Suppressor macrophage treated with lipopolysaccharide for 4 hours (primary cell): ENCODE results near the gene KCNG2.
"Not testable (repeated sequence)": the region's sequence is repeated elsewhere in the genome, so short reads cannot be mapped to it uniquely, and the experiment has no call there.

Experiments
- DNase-seq: peaks from one replicate; pipeline ENCODE4 v3.0.0-alpha.2; 2020

Gene KCNG2

DNA sequence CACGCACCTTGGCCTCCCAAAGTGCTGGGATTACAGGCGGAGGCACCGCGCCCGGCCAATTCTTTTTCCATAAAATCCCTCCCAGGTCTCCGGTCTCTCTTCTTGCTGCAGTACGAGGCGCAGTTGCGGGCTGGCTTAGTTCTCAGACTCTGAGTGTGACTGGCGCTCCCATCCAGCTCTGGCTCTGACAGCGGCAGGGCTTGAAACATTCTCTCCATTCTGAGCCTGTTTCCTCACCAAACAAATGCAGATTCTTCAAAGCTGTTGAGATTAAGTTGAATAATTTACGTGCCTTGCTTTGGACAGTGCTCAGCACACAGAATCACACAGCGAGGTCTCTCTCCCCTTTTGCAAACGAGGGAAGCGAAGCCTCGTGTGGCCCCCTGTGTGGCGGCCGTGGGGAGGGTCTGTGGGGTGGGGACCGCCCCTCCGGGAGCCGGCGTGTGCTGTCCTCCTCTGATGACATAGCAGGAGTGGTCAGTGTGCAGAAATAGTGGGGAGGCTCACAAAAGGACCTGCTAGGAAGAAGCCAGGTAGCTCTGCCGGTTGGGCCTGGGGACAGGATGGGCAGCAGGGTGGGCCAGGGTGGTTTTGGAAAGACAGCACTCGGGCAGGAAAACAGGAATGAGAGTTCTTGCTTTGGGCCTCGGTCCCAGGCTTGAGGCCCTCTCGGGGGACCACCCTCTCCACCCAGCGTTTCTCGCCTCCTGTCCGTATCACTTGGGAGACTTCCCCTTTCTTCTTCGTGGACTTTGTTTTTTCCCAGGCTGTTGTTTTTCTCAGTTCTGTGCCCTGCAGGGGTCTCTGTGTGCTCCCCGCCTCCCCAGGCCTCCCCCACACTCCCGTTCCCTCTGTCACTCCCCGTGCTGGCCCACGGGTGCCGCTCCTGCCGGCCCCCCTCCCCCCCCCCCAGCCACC lies 75.0 kb downstream of the KCNG2 start:
- DNase-seq = no peak

DNA sequence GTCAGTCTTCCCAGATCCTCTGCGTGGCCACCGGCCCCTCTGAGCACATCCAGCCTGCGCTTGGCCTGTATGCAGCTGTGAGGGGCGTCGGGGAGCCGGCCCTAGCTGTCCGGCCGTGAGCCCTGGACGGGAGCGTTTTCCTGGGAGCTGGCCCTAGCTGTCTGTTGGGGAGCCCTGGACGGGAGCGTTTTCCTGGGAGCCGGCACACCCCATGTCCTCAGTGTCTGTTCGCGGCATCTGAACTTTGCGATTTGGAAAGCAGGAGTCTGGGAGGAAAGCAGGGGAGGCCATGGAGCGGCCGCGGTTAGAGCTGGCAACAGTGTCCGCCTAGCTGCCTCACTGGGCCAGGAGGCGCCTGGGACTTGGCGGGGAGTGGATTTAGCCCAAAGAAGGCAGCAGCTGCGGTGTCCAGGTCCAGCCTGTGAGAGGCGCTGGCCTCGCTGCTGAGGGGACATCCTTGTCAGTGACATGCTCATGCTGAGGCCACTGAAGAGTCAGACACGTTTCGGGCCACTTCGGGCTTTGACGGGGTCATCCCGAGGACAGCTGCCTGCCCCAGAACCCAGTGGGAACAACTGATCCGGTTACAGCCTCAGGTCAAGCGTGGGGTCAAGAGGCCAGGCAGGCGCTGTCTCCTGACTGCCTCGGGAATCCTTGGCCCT lies 75.8 kb downstream of the KCNG2 start:
- no peak for DNase-seq

DNA sequence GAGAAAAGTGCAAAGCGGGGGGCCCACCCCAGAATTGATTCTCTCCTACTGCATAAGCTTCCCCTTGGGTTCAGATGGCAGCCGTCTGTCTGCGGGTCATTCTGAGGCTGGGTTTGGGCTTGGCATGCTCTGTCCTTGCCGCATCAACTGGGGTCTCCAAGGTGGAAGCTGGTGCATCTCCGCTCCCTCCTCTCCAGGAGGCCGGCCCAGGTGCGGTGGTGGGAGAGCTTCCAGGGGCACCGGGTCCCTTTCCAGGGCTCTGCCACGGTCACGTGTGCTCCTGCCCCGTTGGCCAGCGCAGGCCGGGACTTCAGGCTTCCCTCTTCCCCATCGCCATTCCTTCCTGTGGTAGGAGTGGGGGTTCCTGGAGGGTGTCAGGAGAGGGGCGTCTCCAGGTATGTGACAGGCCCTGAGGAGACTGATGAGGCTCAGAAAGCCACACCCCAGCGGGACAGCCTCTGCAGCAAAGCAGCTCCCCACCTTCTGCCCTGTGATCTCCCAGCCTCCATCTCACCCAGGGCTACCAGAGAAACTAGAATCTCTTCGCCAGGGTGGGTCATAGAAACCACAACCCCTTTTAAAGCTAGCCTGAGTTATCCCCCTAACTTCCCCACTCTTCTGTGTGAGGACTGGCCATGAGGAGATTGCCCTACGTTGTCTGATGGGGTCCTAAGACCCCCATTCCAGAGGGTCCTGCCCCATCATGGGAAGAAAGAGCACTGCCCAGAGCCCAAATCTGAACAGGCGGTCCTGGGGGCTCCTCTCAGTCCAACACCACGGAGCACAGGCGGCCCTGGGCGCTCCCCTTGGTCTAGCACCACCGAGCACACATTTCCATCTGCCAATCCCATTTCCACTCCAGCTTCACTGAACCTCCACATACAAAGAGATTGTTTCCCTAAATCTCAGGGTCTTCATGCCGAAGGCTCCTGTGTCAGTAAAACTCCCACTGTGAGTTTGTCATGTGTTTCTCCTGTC lies 77.1 kb downstream of the KCNG2 start:
- DNase-seq = no peak

DNA sequence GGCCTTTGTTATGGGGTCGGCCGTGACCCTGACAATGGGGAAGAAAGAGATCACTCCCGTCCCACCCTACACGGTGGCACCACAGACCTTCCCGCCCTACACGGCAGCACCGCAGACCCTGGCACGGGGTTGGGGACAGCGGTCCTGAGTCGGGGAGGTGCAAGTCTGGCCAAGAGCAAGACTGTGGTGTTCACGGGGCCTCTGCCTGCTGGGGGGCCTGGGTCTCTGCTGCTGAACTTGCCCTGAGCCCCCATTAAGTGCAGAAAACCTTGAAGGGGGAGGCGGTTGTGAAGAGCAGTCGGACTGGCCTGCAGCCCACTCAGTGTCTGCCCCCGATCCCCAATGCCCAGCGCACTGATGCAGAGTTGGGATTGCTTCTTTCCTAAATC lies 77.8 kb downstream of the KCNG2 start:
- DNase-seq = no peak

DNA sequence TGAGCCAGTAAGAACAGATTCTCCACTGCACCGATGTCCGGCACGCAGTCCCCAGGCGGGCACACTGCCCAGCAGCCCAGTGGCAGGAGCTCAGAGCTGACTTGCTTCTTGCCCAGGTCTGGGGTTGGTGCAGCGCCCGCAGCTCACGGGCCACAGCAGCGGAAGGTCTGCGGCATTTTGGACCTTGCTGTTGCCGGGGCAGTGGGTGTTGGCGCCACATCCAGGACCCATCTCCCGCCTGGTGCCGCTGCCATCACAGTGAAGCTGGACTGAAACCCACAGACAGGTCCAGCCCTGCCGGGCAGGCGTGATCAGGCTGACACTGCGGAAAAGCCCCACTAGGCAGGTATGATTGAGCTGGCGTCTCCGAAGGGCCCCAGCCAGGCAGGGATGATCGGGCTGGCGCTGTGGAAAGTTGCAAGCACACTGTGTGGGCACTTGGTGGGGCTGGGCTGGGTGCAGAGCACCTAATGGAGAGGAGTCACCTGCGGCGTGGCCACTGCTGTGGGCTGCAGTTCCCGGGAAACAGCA lies 78.3 kb downstream of the KCNG2 start:
- no peak for DNase-seq

DNA sequence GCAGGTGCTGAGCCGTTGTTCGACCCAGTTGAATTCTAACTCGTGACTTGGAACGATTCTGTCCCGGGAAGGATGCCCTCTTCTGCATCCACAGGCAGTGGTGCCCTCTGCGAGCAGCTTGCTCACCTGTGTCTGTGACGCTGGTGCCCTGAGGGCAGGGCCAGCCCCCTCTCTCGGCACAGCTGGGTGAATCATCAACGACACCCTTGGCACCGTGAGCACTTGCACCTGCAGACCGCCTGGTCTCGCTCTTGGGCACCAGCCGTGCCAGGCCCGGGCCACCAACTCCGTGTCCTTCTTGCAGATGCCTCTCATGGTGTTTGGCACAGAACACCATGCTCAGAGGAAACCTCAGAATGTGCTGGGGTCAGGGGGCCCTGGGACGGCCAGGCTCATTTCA lies 78.8 kb downstream of the KCNG2 start:
- no peak for DNase-seq

DNA sequence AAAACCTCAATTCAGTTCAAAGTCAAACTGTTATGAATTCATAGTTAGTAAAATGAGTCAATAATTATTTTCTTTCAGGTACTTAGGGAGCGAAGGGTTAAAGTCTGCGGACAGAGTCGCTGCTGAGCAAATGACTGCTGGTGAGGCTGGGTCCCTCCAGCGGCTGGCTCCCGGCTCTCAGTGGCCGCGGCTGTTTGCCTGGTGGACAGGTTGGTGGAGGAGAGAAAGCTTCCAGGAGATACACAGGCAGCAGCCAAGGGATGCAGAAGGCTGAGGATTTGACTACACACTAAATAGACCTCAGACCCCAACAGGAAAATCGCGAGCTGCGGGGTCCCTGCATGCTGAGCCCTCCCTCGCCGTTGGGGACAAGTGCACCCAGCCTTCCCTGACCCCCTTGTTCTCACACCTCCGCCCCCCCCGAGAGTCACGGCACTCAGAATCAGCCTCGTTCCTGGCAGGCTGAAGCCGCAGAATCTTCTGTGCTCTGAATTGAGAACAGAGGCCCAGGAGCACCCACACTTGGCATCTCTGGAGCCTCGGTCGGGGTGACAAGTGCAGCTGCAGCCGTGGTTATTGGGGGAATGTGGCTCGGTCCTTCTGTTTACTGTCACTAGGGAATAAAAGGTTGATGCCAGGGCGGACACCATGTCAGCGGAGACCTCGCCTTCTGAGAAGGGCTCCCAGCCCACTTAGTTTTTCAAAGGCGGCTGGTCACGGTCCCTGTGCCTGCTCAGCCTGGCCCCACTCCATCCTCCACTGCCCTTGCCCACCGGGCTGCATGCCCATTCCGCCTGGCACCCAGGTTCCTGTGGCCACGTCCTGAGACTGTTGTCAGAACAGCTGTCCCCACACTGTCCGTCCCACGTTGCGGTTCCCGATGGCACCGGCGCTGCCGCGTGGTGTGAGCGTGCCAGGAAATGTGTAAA lies 79.7 kb downstream of the KCNG2 start:
- DNase-seq = no peak

DNA sequence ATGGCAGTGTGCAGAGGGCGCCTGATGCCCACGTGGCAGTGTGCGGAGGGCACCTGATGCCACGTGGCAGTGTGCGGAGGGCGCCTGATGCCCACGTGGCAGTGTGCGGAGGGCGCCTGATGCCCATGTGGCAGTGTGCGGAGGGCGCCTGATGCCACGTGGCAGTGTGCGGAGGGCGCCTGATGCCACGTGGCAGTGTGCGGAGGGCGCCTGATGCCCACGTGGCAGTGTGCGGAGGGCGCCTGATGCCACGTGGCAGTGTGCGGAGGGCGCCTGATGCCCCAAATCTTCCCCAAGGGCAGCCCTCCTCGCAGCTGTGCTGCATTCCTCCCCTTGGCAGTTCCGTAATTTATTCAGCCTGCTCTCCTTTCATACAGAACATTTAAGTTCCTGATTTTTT lies 80.5 kb downstream of the KCNG2 start:
- not testable (repeated sequence) for DNase-seq

DNA sequence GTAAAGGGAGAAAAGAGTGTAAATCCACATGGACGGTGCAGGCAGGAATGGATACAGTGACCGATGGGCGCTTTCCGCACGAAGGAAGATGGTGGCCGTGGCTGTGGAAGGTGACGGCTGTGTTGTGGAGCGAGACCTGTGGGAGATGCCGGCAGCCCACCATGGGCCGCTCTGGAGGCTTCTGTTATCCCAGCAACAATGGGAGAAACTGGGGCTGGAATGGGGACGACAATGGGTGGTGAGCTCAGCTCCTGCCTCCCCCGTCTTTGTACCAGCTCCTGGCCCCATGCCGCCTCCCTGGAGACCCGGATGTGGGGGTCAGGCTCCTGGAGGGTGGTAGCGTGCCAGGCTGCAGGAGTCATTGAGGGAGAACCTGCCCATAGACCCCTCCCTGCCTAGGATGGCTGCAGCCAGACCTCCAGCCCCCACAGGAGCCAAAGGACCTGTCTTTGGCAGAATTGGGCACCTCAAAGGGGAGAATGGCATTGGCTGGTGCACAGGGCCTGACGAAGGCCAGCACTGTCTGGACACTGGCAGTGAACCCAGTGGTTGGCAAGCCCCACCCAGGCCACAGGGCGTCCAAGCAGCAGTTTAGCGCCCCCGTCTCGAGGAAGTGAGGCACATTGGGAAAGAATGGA lies 81.1 kb downstream of the KCNG2 start:
- no peak for DNase-seq

DNA sequence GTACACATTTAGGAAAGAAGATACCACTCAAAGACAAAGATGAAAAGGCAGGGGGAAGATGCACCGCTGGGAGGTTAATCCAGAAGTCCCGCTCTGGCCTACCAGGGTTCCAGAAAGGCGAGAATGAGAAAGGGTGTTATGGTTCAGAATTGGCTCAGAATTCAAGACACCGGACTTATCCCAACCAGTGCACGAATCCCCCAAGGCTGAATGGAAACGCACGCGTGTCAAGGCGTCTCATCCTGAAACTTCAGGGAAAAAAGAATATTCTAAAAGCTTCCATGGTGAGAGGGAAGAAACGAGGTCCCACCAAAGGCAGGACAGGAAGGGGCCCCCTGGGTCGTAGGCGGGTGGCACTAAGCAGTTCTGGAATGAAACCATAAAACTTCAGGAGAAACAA lies 81.8 kb downstream of the KCNG2 start:
- no peak for DNase-seq

DNA sequence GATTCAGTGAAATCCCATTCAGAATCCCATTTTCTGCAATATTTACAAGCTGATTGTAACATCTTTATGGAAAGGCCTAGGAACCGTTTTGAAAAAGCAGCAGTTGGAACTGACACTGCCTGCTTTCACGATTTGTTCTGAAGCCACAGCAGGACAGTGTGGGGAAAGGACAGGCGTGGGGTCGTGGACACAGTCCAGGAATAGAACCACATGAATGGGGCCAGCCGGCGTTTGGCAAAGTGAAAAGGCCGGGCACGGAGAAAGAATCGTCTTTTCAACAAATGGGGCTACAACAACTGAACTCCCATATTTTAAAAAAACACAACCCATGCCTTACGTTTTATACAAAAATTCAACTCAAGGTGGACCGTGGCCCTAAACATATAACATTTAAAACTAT lies 84.0 kb downstream of the KCNG2 start:
- DNase-seq = no peak

DNA sequence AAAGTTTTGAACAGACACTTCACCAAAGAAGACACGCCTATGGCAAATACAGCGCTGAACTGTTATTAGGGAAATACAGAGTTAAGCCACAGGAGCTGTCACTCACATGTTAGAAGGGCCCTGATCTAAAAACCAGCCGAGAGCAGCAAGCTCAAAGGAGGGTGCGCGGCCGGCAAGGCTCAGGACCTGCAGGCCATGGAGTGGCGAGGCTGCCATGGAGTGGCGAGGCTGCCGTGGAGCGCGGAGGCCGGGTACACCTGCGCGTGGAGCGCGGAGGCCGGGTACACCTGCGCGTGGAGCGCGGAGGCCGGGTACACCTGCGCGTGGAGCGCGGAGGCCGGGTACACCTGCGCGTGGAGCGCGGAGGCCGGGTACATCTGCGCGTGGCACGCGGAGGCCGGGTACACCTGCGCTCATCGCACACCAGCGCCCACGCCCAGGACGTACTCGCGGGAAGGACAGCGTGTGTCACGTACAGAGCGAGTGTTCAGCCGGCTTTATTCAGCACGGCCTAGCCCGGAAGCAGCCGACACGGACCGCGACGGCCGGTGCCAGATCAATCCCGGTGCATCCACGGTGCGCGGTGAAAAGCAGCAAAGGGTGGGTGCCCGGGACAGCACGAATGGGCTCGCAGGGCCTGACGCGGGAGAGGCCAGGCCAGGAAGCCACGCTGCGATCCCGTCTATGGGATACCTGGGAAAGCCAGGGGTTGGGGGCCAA lies 84.9 kb downstream of the KCNG2 start:
- no peak for DNase-seq

DNA sequence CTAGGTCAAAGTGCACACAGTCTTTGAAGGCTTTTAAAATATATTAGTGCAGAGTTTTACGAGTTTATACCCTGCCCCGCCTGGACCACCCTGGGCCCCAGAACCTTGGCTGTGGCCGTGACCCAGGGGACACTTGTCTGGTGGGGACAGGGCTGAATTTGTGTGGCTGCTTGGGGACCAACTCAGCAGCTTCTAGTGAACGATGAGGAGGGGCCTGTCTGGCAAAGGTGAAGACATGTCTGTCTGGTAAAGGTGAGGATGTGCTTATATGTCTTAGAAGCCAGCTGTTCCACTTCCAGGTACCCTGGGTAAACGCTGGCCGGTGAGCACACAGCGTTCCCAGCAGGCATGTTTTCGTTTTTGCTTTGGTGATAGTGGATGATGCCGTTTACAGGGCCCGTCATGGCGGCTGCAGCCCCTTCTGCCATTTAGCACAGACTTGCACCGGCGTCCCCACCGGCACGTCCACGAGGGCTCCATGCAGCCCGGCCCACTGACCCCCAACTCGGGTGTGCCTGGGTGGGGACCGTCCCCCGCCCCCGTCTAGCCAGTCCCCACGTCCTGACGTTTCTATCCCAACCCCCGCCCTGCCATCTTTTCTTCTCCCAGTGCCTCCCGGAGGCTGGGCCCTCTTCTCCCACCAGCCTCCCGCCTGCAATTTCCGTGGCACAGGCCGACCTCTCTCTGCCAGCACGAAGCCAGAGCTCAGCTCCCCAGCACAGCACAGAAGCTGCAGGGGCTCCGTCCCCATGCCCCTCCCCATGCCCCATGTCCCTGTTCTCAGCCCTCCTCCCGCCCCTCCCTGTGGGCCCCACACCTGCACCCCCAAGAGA lies 85.9 kb downstream of the KCNG2 start:
- DNase-seq = no peak

DNA sequence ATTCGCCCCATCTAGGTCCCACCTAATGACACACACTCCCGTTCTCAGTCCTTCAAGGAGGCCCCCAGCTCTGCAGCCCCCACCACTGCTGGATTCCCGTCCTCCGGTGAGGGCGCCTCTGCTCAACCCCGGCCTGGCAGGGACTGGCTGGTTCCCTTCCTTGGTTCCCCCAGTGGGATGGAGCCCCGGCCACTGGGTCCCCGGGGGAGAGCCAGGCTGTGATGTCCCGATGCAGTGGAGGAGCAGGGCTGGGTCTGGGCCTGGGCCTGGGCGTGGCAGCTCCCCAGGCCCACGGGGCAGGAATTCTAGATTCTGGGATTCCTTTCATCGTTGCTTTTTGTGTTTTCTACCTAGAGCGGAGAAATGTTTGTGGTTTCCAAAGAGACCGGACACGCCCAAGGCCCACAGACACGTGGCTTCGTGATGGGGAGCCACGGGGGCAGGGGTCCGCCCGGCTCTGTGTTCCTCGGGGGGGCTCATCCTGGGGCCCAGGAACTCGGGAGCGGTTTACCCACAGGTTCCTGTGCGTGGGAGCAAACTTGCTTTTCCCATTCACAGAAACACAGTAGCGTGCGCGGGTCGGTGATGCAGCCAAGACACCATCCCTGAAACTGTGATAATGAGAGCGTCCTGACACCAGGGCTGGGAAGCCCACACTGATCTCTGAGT lies 86.7 kb downstream of the KCNG2 start:
- DNase-seq = no peak

DNA sequence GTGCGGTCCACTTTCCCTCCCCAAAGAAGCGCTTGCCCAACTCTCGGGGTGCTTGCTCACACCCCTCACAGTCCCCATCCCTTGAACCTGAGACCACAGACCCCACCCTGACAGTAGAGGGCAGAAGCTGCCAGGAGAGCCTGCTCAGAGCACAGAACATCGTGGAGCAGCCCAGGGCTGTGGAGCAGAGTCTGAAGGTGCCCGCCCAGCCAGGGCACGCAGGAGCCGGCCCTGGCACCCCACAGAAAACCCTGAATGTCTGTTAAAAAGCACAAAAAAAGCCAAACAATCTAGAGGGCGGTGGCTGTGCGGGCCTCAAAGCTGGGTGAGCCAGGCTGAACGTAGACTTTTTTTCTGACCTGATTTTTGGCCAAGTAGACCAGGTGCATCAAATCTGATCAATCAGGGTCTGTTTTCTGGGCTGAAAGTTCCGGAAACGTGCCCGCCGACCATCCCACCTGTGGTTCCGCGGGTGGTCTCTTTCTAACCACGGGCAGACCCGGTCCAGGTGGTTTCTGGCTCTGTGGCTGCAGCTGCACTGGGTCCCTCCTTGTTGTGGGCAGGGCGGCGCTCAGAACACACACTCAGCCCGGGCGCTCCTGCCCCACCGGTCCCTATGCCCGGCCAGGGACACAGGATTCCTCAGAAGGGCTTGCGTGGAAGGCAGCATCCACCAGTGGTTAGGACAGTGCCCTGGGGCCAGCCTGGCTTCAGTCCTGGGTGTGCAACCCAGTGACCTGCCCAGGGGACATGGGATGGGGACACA lies 87.4 kb downstream of the KCNG2 start:
- DNase-seq = no peak

DNA sequence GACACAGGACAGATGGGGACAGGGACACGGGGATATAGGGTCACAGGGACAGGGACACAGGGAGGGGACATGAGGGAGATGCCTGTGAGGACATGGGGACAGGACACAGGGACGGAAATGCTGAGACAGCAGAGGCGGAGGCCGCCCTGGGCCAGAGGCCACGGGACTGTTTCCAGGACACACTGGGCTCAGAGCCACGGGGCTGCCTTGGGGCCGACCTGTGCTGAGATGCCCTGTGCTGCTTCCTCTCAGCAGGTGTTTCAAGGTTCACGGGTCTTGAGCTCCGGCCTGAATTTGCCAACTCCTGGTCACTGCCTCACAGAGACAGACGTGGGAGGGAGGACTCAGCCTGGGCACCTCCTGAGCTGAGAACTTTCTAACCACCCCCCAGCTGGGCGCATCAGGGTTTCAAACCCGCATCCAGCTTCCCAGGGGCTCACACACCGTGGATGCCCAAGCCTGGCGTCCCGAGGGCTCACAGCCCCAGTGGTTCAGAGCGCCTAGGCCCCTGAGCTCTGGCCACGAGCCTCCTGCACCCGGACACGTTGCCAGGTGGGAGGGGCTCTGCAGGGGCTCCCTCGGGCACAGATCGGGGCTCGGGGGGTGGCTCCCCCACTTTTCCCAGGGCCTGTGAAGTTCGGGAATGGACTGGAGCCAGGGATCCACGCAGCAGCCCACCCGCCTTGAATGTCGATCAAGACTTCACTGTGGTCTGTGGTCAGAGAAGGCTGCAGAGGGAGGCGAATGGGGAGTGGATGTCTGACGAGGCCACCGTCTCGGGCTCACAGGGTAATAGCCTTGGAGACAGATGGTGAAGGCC lies 89.7 kb downstream of the KCNG2 start:
- no peak for DNase-seq

DNA sequence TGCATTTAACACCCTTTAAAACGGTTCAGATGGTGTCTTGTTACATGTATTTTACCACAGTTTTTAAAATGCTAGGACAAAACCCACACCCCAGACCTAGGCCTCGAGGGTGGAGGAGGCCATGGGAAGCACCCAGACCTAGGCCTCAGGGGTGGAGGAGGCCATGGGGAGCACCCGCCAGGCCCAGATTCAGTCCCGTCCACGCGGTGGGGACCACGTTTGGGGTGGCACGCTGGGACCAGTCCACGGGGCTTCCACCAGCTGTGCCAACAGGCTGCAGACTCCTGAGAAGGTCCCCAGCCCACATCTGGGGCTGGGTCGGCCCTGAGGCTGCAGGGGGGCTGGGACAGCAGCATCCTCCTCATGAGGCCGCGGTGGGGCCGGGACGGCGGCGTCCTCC lies 90.3 kb downstream of the KCNG2 start:
- DNase-seq = no peak
